ENCODE data around the gene SGSM1.

SGSM1 gene

DNA sequence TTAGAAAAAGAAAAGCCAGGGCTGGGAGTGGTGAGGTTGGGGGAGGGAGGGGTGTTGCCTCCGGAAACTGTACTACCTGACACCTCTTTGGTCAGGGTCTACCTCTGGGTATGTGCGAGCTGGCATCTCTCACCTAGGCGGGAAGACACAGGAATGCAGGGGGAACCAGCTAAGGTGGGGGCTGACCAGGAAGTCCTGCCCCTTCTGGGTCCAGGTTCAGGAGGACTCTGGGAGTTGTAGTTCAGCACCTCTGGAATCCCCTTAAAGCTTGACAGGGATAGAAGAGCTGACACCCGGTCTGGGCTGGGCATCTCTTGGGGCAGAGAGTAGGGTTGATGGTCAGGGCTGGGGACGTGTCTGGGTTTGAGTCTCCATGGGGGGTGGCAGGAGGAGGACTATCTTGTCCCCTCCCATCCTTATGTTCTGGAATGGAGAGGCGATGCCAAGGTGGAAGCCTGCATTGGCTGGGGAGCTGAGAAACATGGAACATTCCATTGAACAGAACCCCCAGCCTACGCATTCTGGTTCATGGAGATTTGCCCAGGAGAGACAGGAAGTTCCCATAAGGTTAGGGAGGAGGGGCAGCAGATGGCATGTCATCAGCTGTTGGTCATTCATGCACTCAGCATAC is 144.4 kb downstream of the SGSM1 start:
- 27 to 33% methylated on average over 7 of the region's 7 CpGs for WGBS, 2 experiments
- Histone ChIP-seq H3K4me3 (ENCODE audit: insufficient read depth, low read depth, low read length) (peak overlapping the region; percentile 21), H3K4me1 (ENCODE audit: control insufficient read depth, insufficient read depth, low read length) (peaks cover 14% of the 10 kb centered on the region), H3K27me3 (ENCODE audit: control insufficient read depth, insufficient read depth, low read length, poor library complexity, severe bottlenecking) (no peaks in the 10 kb centered on the region), H3K9me3 (ENCODE audit: control insufficient read depth, low read length) (no peaks in the 10 kb centered on the region), H3K36me3 (ENCODE audit: control insufficient read depth, insufficient read depth, low read length) (no peaks in the 10 kb centered on the region), H3K27ac (ENCODE audit: insufficient read depth, low read depth, low read length, poor library complexity, severe bottlenecking) (no peak overlapping the region)

DNA sequence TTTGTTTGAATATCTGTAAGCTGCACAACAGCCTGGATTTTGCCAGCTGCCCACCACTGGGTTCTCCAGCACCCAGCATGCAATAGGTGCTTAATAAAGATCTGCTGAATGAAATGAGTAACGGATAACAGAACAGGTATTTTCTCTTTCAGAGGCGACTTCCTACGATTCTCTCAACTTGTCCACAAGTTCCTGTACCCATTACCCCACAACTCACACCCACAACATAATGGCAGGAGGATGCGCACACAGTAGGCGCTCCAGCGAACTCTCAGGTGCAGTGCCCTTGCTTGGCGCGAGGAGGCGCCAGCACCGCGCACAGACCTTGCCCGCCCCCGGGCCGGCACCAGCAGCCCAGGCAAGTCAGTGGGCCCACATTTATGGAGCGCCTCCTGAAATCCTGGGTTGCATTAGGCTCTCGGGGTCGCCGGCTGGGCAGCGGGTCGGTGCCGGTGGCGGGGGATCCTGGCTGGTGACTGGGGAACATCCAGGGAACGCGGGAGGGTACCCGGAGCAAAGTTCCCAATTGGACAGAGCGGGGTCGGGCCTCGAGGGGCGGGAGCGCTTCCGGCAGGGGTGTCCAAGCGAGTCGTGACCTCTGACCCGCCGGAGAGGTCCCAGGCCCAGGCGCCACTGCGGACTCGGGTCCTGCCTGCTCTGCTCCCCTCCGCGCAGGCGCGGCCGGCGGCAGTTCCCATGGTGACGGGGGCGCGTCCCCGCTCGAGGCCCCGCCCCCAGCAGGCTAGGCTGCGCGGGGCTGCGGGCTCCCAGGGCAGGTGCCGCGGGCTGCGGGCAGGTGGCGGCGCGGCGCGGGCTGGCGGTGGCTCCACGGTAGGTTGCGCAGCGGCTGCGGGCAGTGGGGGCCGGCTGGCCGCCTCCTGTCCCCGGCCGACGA is 146.2 kb downstream of the SGSM1 start, which contains the start of gene KIAA1671:
TSS of gene KIAA1671 (plus strand) at position 775 of the 895 bp plus-strand sequence. CDS start 75,284 bp downstream, outside the sequence.
- 2% methylated on average over 71 of the region's 71 CpGs for WGBS, 2 experiments
- H3K9me3 ChIP-seq (ENCODE audit: control insufficient read depth, low read length): no peaks in the 10 kb centered on the region
- H3K27me3 ChIP-seq (ENCODE audit: control insufficient read depth, insufficient read depth, low read length, poor library complexity, severe bottlenecking): no peaks in the 10 kb centered on the region
- H3K27ac ChIP-seq (ENCODE audit: insufficient read depth, low read depth, low read length, poor library complexity, severe bottlenecking): peak within 1 kb of the TSS; percentile 52
- peaks cover 14% of the 10 kb centered on the region for H3K4me1 ChIP-seq (ENCODE audit: control insufficient read depth, insufficient read depth, low read length)
- H3K4me3 ChIP-seq (ENCODE audit: insufficient read depth, low read depth, low read length): peak within 1 kb of the TSS; percentile 47
- no peaks in the 10 kb centered on the region for H3K36me3 ChIP-seq (ENCODE audit: control insufficient read depth, insufficient read depth, low read length)

DNA sequence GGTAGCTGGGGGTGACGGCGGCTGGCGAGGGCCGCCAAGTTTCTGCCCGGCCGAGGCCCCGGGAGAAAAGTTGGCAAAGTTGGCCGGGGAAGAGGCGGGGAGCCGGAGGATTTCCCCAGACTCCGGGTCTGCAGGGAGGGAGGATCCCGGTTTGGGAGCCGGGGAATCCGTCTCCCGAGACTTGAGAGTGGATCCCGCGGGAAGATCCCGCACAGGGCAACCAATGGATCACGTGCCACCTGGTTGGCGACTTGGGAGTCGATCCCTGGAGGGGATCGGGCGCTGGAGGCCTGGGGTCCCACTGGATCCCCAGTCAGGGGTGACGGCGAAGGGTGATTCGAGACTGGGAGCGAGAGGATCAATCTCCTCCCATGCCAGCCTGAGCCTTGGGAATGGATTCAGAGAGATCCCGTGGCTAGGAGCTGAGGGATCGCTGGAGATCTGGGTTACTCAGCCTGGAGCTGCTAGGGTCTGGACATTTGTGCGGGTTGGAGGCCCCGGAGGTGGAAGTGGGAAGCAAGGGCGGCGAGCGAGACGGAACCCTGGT is 146.9 kb downstream of the SGSM1 start:
- 0 to 1% methylated on average over 35 of the region's 35 CpGs for WGBS, 2 experiments
- Histone ChIP-seq H3K27ac (ENCODE audit: insufficient read depth, low read depth, low read length, poor library complexity, severe bottlenecking) (peak overlapping the region; percentile 4), H3K27me3 (ENCODE audit: control insufficient read depth, insufficient read depth, low read length, poor library complexity, severe bottlenecking) (no peaks in the 10 kb centered on the region), H3K4me1 (ENCODE audit: control insufficient read depth, insufficient read depth, low read length) (peaks cover 14% of the 10 kb centered on the region), H3K36me3 (ENCODE audit: control insufficient read depth, insufficient read depth, low read length) (no peaks in the 10 kb centered on the region), H3K4me3 (ENCODE audit: insufficient read depth, low read depth, low read length) (peak overlapping the region; percentile 47), H3K9me3 (ENCODE audit: control insufficient read depth, low read length) (no peaks in the 10 kb centered on the region)

DNA sequence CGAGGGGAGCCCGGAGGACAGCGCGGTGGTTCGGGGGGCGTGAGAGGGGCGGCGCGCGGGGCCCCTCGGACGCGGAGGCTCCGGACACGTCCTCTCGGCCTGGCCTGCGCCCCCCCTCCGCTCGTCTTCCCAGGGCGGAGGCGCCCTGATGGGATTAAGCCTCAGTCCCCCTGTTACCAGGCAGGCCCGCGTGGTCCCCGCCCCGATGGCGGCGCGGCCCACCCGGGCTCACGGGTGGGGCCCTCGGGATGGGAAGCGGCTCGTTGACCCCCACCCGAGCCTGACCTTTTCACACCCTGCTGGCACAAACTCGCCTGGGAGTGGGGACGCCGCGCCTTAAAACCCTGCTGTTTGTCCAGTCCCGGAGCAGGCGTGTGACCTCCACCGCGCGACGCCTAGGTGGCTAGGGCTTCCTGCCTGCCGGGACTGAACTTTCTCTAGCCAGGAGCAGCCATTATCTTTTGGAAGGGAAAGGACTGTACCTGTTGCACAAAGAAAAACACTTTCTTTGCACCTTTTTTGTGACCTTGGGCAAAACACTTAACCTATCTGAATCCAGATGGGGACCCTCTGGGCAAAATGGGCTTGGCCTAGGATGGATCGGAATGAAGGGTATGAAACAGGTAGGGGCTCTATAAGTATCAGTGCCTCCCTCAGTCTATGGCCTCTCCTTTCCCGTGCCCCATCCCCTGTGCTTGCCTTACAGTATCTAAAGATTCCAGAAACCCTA is 147.5 kb downstream of the SGSM1 start:
- Histone ChIP-seq H3K4me1 (ENCODE audit: control insufficient read depth, insufficient read depth, low read length) (peaks cover 14% of the 10 kb centered on the region), H3K9me3 (ENCODE audit: control insufficient read depth, low read length) (no peaks in the 10 kb centered on the region), H3K27me3 (ENCODE audit: control insufficient read depth, insufficient read depth, low read length, poor library complexity, severe bottlenecking) (no peaks in the 10 kb centered on the region), H3K4me3 (ENCODE audit: insufficient read depth, low read depth, low read length) (peak overlapping the region; percentile 47), H3K36me3 (ENCODE audit: control insufficient read depth, insufficient read depth, low read length) (no peaks in the 10 kb centered on the region), H3K27ac (ENCODE audit: insufficient read depth, low read depth, low read length, poor library complexity, severe bottlenecking) (peak overlapping the region; percentile 4)
- WGBS, 2 experiments: 3 to 4% methylated on average over 47 of the region's 47 CpGs

DNA sequence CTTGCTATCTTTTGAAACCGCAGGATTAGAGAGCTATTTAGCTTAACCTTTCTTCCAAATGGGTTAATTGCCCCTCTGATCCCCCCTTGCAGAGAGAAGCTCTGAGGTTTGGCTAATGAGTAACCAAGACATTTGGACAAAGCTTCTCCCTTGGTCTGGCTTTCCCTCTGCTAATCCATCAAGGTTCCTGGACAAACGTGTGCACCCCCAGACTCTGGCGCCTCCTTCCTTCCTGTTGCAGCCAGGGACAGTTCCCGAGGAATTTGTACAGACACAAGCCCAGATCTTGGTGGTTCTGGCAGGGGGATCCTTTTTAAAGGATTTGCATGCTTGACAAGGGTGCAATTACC is 148.1 kb downstream of the SGSM1 start:
- Histone ChIP-seq H3K36me3 (ENCODE audit: control insufficient read depth, insufficient read depth, low read length) (no peaks in the 10 kb centered on the region), H3K4me3 (ENCODE audit: insufficient read depth, low read depth, low read length) (peak overlapping the region; percentile 47), H3K27me3 (ENCODE audit: control insufficient read depth, insufficient read depth, low read length, poor library complexity, severe bottlenecking) (no peaks in the 10 kb centered on the region), H3K4me1 (ENCODE audit: control insufficient read depth, insufficient read depth, low read length) (peaks cover 14% of the 10 kb centered on the region), H3K27ac (ENCODE audit: insufficient read depth, low read depth, low read length, poor library complexity, severe bottlenecking) (no peak overlapping the region), H3K9me3 (ENCODE audit: control insufficient read depth, low read length) (no peaks in the 10 kb centered on the region)
- WGBS, 2 experiments: 63 to 67% methylated on average over 4 of the region's 4 CpGs

DNA sequence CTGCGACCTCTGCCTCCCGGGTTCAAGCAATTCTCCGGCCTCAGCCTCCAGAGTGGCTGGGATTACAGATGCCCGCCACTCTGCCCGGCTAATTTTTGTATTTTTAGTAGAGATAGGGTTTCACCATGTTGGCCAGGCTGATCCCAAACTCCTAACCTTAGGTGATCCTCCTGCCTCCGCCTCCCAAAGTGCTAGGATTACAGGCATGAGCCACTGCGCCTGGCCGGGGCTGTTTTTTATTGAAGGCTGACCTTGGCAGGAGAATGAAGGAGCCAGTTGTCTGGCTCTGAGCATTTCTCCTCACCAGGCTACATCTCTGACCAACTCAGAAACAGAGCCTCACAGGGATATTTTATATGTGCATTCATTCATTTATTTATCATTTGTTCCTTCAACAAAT is 148.8 kb downstream of the SGSM1 start:
- Histone ChIP-seq H3K27me3 (ENCODE audit: control insufficient read depth, insufficient read depth, low read length, poor library complexity, severe bottlenecking) (no peaks in the 10 kb centered on the region), H3K9me3 (ENCODE audit: control insufficient read depth, low read length) (no peaks in the 10 kb centered on the region), H3K36me3 (ENCODE audit: control insufficient read depth, insufficient read depth, low read length) (no peaks in the 10 kb centered on the region), H3K27ac (ENCODE audit: insufficient read depth, low read depth, low read length, poor library complexity, severe bottlenecking) (no peak overlapping the region), H3K4me1 (ENCODE audit: control insufficient read depth, insufficient read depth, low read length) (peaks cover 14% of the 10 kb centered on the region), H3K4me3 (ENCODE audit: insufficient read depth, low read depth, low read length) (no peak overlapping the region)
- WGBS, 2 experiments: 90 to 92% methylated on average over 8 of the region's 8 CpGs

DNA sequence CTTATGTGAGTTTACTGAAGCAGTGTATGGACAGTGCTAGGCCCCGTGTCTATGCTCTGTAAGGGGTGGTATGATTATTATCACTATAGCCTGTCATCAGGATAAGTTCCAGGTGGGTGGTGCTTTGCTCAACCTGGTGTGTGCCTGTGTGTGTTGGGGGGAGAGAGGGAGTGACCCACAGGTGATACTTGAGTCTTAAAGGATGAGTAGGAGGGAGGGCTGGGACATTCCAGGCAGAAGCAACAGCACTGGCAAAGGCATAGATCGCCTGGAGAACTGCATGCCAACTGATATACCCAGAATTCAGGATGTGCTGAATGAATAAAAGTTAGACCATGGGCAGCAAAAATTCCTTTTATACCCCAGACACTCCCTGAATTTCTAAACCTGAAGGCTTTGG is 151.0 kb downstream of the SGSM1 start:
- H3K27me3 ChIP-seq (ENCODE audit: control insufficient read depth, insufficient read depth, low read length, poor library complexity, severe bottlenecking): no peaks in the 10 kb centered on the region
- H3K4me3 ChIP-seq (ENCODE audit: insufficient read depth, low read depth, low read length): no peak overlapping the region
- no peak overlapping the region for H3K27ac ChIP-seq (ENCODE audit: insufficient read depth, low read depth, low read length, poor library complexity, severe bottlenecking)
- H3K4me1 ChIP-seq (ENCODE audit: control insufficient read depth, insufficient read depth, low read length): peaks cover 14% of the 10 kb centered on the region
- 92 to 95% methylated on average over 2 of the region's 2 CpGs for WGBS, 2 experiments
- no peaks in the 10 kb centered on the region for H3K36me3 ChIP-seq (ENCODE audit: control insufficient read depth, insufficient read depth, low read length)
- H3K9me3 ChIP-seq (ENCODE audit: control insufficient read depth, low read length): no peaks in the 10 kb centered on the region

DNA sequence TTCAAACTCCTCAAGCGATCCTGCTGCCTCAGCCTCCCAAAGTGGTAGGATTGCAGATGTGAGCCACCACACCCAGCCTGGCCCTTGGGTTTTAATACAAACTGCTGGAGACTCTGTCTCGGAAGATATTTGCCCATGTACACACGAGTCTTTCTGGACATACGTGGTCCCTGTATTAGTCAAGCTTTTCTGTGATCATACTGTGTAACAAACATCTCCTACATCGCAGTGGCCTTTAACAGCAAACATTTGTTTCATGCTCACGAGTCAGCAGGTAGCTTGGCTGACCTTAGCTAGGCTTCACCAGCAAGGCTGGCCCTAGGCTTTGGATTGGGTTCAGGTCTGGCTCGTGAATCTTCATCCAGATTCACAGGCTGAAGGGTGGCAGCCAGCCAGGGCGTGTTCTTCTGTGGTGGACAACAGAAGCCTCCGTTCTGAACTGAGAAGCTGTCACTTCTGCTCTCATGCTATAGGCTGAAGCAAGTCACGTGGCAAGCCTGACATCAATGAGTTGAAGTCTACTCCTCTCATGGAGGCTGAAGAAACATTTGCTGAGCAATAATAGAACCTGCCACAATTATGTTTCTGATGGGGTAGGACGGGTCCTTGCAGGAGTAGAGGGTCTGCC is 155.3 kb downstream of the SGSM1 start:
- 93 to 95% methylated on average over 11 of the region's 11 CpGs for WGBS, 2 experiments
- Histone ChIP-seq H3K27me3 (ENCODE audit: control insufficient read depth, insufficient read depth, low read length, poor library complexity, severe bottlenecking) (no peaks in the 10 kb centered on the region), H3K4me1 (ENCODE audit: control insufficient read depth, insufficient read depth, low read length) (no peaks in the 10 kb centered on the region), H3K27ac (ENCODE audit: insufficient read depth, low read depth, low read length, poor library complexity, severe bottlenecking) (no peak overlapping the region), H3K36me3 (ENCODE audit: control insufficient read depth, insufficient read depth, low read length) (no peaks in the 10 kb centered on the region), H3K9me3 (ENCODE audit: control insufficient read depth, low read length) (no peaks in the 10 kb centered on the region), H3K4me3 (ENCODE audit: insufficient read depth, low read depth, low read length) (no peak overlapping the region)

DNA sequence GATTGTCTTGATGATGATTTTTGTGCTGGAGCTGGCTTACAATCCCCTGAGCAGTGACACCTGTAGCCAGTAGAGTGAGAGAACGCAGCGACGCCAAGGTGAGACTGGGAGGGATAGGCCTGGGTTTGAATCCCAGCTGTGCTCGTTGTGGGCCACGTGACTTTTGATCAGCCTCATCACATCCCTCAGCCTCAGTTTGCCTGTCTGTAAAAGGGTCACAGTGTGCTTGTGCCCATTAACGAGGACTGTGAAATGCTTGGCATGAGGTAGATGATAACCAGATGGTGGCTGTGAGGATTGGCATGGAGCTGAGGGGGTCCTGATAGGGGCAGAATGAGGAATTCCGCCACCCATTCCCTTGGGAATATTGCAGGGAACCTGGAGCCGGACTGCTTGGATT is 156.1 kb downstream of the SGSM1 start:
- no peaks in the 10 kb centered on the region for H3K4me1 ChIP-seq (ENCODE audit: control insufficient read depth, insufficient read depth, low read length)

More for the DNA sequence above, 156.1 kb downstream of the SGSM1 start:
- Histone ChIP-seq H3K27ac (ENCODE audit: insufficient read depth, low read depth, low read length, poor library complexity, severe bottlenecking) (no peak overlapping the region), H3K27me3 (ENCODE audit: control insufficient read depth, insufficient read depth, low read length, poor library complexity, severe bottlenecking) (no peaks in the 10 kb centered on the region), H3K4me3 (ENCODE audit: insufficient read depth, low read depth, low read length) (no peak overlapping the region), H3K9me3 (ENCODE audit: control insufficient read depth, low read length) (no peaks in the 10 kb centered on the region), H3K36me3 (ENCODE audit: control insufficient read depth, insufficient read depth, low read length) (no peaks in the 10 kb centered on the region)
- 93 to 96% methylated on average over 8 of the region's 8 CpGs for WGBS, 2 experiments

Data from ectodermal cell (in vitro differentiated cells).